Mesothelial cell of epicardium (in vitro differentiated cells): ENCODE results near the gene DYNC2LI1. TPM values are rescaled to one million over a fixed set of nuclear protein-coding genes. Genes with fewer than 3 reads are reported as not detected.

ENCODE experiments used
- DNase-seq, 2 experiments: peaks; one replicate each; pipeline ENCODE4 v3.0.0; 2021; ENCODE audit warnings: low spot score in 2 of 2; ENCODE audit not compliant: unreplicated experiment in 2 of 2
- H3K27ac Mint-ChIP-seq: 2 replicates; pipeline ENCODE4 v1.8.0; 2021; ENCODE audit warnings: mixed read lengths
- H3K27me3 Mint-ChIP-seq: 2 replicates; pipeline ENCODE4 v1.8.0; 2021; ENCODE audit warnings: low read depth, mixed read lengths
- H3K36me3 Mint-ChIP-seq: 2 replicates; pipeline ENCODE4 v1.8.0; 2021; ENCODE audit warnings: mixed read lengths
- H3K4me1 Mint-ChIP-seq: 2 replicates; pipeline ENCODE4 v1.8.0; 2021; ENCODE audit warnings: mixed read lengths
- H3K4me3 Mint-ChIP-seq: 2 replicates; pipeline ENCODE4 v1.8.0; 2021; ENCODE audit warnings: mild to moderate bottlenecking, moderate library complexity, mixed read lengths
- H3K9me3 Mint-ChIP-seq: 2 replicates; pipeline ENCODE4 v1.8.0; 2021; ENCODE audit warnings: mixed read lengths
- total RNA-seq: library from RNA; stranded (reverse); gene quantifications from 3 replicates; pipeline ENCODE4 v1.2.1, GENCODE V29; 2021
- TF ChIP-seq, protein P1 (sequence below): fragments of 200-600 bp; sonication (generic); IDR thresholded peaks from one replicate; pipeline ENCODE4 v1.5.0; 2021; ENCODE audit warnings: antibody characterized with exemption; ENCODE audit not compliant: unreplicated experiment

The DYNC2LI1 gene
- total RNA-seq, 1 donor from 2014 or later = 30.7 TPM

DNA sequence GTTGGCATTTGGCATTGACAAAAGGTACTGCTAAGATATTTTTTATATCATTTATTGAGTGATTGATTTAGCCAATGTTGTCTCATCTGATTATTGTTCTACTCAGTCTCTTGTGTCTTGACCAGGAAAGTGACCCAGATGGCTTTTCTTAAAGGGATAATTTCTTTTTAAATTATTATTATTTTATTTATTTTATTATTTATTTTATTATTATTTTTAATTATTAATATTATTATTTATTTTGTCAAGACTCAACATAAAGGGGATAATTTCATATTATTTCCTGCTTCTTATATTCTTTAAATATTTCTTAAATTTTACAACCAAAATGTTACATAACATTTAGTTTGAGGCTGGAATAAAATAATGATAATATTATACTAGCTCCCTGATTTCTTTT is 27.1 kb downstream of the DYNC2LI1 start:
- Mint-ChIP-seq H3K4me1 (no peaks in the 10 kb centered on the region), H3K27me3 (no peaks in the 10 kb centered on the region), H3K9me3 (no peaks in the 10 kb centered on the region), H3K27ac (no peak overlapping the region), H3K36me3 (peaks cover 19% of the 10 kb centered on the region), H3K4me3 (no peak overlapping the region)
- TF ChIP-seq, protein P1, sequence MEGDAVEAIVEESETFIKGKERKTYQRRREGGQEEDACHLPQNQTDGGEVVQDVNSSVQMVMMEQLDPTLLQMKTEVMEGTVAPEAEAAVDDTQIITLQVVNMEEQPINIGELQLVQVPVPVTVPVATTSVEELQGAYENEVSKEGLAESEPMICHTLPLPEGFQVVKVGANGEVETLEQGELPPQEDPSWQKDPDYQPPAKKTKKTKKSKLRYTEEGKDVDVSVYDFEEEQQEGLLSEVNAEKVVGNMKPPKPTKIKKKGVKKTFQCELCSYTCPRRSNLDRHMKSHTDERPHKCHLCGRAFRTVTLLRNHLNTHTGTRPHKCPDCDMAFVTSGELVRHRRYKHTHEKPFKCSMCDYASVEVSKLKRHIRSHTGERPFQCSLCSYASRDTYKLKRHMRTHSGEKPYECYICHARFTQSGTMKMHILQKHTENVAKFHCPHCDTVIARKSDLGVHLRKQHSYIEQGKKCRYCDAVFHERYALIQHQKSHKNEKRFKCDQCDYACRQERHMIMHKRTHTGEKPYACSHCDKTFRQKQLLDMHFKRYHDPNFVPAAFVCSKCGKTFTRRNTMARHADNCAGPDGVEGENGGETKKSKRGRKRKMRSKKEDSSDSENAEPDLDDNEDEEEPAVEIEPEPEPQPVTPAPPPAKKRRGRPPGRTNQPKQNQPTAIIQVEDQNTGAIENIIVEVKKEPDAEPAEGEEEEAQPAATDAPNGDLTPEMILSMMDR = no peak
- no peak for DNase-seq

DNA sequence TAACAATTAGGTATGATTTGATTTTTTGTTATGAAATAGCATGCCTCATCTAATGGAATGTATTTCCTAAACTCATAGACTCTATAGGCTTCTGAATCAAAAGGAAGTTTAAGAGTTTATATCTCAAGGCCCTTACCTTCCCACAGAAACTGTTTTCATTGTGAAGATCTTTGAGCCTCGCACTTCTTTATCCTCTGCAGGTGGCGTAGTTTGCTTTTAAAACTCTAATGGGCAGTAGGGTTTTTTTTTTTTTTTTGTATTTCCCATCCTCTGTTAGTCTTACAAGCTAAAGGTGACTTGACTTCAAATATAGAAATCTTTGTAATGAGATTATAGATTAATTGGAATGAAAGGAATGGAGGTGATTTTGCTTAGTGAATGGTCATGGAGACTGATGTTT is 28.3 kb downstream of the DYNC2LI1 start:
- DNase-seq = no peak
- peaks cover 21% of the 10 kb centered on the region for H3K36me3 Mint-ChIP-seq
- TF ChIP-seq, protein P1 = no peak
- H3K27me3 Mint-ChIP-seq = no peaks in the 10 kb centered on the region
- no peak overlapping the region for H3K4me3 Mint-ChIP-seq
- no peak overlapping the region for H3K27ac Mint-ChIP-seq
- no peaks in the 10 kb centered on the region for H3K4me1 Mint-ChIP-seq
- H3K9me3 Mint-ChIP-seq = no peaks in the 10 kb centered on the region

DNA sequence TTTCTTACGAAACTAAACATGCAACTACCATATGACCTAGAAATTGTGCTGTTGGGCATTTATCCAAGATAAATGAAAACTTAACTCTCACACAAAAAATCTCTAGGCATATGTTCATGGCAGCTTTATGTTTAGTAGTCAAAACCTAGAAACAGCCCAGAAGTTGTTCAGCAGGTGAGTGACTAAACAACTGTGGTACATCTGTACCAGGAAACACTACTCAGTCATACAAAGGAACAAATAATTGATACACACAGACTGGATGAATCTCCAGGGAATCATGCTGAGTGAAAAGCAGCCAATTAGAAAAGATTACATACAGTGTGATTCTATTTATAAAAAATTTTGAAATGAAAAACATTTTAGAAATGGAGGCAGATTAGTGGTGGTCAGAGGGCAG is 29.3 kb downstream of the DYNC2LI1 start:
- TF ChIP-seq, protein P1 = no peak
- Mint-ChIP-seq H3K4me1 (no peaks in the 10 kb centered on the region), H3K9me3 (no peaks in the 10 kb centered on the region), H3K36me3 (peaks cover 25% of the 10 kb centered on the region), H3K27ac (no peak overlapping the region), H3K4me3 (no peak overlapping the region), H3K27me3 (no peaks in the 10 kb centered on the region)
- no peak for DNase-seq

DNA sequence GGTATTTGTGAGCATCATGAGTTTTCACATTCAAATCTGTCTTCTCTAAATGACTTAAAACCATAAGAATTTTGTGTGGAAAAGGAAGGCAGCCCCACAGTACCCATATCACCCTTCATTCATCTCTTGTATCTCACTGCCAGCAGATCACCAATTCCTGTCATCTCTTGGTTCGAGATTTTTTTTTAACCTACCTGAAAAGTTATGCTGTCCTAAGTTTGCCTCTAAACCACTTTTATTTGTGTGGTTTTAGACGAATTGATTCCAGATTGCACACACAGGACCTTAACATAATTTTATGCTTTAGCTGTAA is 32.8 kb downstream of the DYNC2LI1 start:
- H3K27ac Mint-ChIP-seq = no peak overlapping the region
- H3K36me3 Mint-ChIP-seq = peaks cover 28% of the 10 kb centered on the region
- no peaks in the 10 kb centered on the region for H3K27me3 Mint-ChIP-seq
- TF ChIP-seq, protein P1 = no peak
- no peak for DNase-seq
- H3K9me3 Mint-ChIP-seq = no peaks in the 10 kb centered on the region
- no peak overlapping the region for H3K4me3 Mint-ChIP-seq
- no peaks in the 10 kb centered on the region for H3K4me1 Mint-ChIP-seq

DNA sequence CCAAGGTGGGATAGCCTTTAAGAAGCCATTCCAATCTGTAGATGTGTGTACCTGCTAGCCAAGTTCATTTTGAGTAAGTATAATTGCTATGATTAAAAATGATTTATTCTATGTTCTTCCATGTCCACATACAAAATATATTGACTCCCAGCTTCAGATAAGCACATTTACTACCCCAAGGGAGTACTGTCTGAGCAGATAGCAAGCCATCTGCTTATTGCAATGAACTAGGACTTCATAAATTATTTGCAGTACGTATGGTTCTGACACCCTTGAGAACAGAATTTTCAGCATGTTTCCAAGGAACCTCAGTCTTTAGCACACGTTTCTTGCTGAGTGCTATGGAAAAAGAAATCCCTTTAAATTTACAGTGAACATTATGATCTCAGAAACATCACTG is 36.6 kb downstream of the DYNC2LI1 start:
- TF ChIP-seq, protein P1 = no peak
- H3K36me3 Mint-ChIP-seq = peaks cover 18% of the 10 kb centered on the region
- no peak overlapping the region for H3K27ac Mint-ChIP-seq
- no peaks in the 10 kb centered on the region for H3K27me3 Mint-ChIP-seq
- no peak overlapping the region for H3K4me3 Mint-ChIP-seq
- no peaks in the 10 kb centered on the region for H3K9me3 Mint-ChIP-seq
- DNase-seq = no peak
- no peaks in the 10 kb centered on the region for H3K4me1 Mint-ChIP-seq

DNA sequence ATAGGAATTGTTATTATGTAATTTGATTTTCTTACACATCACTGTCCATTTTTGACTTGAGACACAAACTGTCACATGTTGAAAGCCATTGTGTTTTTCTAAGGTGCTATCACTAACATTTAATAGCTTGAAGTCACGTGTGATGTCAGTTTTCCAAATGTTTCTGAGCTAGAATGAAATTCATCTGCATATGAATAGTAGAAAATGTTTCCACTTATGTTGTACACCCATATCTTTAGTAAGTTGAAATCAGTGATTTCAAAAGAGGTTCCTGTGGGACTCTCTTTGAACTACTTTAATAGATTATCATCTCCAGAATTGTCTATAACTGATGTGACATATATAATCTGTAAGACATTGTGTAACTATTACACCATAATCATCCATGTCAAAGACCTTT is 37.0 kb downstream of the DYNC2LI1 start:
- peaks cover 19% of the 10 kb centered on the region for H3K36me3 Mint-ChIP-seq
- no peaks in the 10 kb centered on the region for H3K4me1 Mint-ChIP-seq
- H3K27me3 Mint-ChIP-seq = no peaks in the 10 kb centered on the region
- no peaks in the 10 kb centered on the region for H3K9me3 Mint-ChIP-seq
- H3K4me3 Mint-ChIP-seq = no peak overlapping the region
- TF ChIP-seq, protein P1 = no peak
- H3K27ac Mint-ChIP-seq = no peak overlapping the region
- DNase-seq = no peak
